GM18951 (cell line): ENCODE results near the gene OSCAR.

Experiments used
- POLR2A ChIP-seq: IDR thresholded peaks from 4 replicates; pipeline ENCODE4 v1.6.1; 2011; ENCODE audit warnings: mild to moderate bottlenecking; ENCODE audit not compliant: insufficient read length, insufficient read depth; ENCODE audit errors: extremely low read depth
- in situ Hi-C: fragments of 300-500 bp; cut with MboI; formaldehyde crosslinking; loops from one replicate; pipeline ENCODE4 v1.12.0; 2022; ENCODE audit warnings: low sequenced_read_pairs, mixed read lengths, inconsistent platforms; ENCODE audit not compliant: unreplicated experiment

OSCAR gene

DNA sequence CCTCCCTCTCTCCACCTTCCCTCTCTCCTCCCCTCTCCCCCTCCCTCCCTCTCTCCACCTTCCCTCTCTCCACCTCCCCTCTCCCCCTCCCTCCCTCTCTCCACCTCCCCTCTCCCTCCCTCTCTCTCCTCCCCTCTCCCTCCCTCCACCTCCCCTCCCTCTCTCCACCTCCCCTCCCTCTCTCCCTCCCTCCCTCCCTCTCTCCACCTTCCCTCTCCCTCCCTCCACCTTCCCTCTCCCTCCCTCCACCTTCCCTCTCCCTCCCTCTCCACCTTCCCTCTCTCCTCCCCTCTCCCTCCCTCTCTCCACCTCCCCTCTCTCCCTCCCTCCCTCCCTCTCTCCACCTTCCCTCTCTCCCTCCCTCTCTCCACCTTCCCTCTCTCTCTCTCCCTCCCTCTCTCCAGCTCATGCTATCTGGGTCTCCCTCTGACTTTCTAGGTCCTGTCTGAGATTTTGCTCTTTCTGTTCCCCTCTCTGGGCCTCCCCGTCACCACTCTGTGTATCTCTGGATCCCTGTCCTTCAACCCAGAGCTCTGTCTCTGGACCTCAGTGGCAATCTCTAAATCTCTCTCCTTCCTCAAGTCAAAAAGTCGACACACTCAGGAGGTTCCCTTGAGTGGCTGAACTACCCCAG lies 33.5 kb upstream of the OSCAR start:
- no peak for TF ChIP-seq POLR2A
- in situ Hi-C loops, result no loop called here

- in situ Hi-C loops, result no loop called here
- TF ChIP-seq POLR2A, result no peak
These were observed 32.8 kb upstream of the OSCAR start for GRCh38 chr19:54133312-54133956.

GRCh38 chr19:54129617-54129996 lies 29.0 kb upstream of the OSCAR start:
- no peak for TF ChIP-seq POLR2A
- in situ Hi-C loops, result no loop called here

DNA sequence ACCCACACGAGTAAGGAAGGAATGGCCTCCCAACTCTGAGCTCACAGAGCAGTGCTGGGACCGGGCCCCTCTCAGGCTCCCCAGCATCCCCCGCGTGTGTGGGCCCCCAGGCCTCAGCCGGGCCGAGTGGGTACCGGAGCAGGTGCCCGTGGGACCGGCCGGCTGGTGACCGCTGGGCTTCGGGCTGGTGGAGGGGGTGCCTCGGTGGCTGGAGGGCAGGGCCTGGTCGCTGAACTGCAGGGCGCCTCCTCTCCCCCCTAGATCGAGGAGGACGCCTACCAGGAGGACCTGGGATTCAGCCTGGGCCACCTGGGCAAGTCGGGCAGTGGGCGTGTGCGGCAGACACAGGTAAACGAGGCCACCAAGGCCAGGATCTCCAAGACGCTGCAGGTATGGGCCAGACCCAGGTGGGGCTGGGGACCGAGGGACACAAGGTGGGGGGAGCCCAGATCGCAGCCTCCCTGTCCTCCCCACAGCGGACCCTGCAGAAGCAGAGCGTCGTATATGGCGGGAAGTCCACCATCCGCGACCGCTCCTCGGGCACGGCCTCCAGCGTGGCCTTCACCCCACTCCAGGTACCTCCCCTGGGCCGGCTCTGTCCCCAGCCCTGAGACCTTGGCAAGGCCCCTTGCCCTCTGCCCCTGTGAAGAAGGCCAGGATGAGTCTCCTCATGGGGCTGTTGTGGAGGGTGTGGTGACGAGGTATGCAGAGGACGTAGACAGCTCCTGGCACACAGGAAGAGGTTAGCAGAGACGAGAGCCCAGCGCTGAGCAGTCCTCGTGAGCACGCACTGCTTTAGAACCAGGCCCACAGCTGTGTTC lies 28.4 kb upstream of the OSCAR start:
- in situ Hi-C loops, result no loop called here
- no peak for TF ChIP-seq POLR2A

- TF ChIP-seq POLR2A, result no peak
- in situ Hi-C loops, result no loop called here
These were observed 27.8 kb upstream of the OSCAR start for GRCh38 chr19:54128441-54128725.

GRCh38 chr19:54127688-54128440 lies 27.3 kb upstream of the OSCAR start:
- TF ChIP-seq POLR2A, result no peak
- in situ Hi-C loops, result no loop called here

DNA sequence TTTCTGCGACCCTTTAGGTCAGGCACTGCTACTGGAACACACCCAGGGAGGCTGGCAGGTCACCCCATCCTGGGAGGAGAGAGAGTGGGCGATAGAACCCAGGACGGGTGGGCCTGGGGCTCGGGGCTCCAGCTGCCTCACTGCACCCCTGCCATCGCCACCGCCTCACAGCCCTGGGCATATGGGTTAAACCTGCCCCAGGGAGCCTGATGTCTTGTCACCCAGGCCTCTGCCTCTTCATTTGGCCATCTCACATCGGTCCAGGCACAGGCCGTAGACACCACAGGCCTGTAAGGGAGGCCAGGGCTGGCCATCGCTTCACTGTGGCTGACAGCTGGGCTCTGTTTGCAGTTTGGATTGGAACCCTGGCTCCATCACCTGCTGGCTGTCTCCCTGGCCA lies 25.1 kb upstream of the OSCAR start:
- TF ChIP-seq POLR2A, result no peak
- in situ Hi-C loops, result no loop called here

DNA sequence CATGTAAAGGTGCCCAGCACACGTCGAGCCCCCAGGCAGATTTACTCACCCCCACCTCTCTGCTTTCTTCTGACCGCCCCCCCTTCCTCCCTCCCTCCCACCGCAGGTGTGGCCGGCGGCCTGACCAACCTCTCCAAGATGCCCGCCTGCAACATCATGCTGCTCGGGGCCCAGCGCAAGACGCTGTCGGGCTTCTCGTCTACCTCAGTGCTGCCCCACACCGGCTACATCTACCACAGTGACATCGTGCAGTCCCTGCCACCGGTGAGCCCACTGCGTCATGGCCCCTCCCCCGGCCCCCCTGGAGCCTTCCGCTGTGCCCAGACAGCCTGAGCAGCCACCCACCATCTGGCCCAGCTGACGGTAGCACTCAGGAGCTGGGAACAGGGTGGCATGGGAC lies 23.8 kb upstream of the OSCAR start:
- in situ Hi-C loops, result no loop called here
- no peak for TF ChIP-seq POLR2A

GRCh38 chr19:54123682-54124081 lies 23.1 kb upstream of the OSCAR start:
- in situ Hi-C loops, result no loop called here
- no peak for TF ChIP-seq POLR2A

GRCh38 chr19:54121259-54121658 lies 20.7 kb upstream of the OSCAR start:
- in situ Hi-C loops, result no loop called here

DNA sequence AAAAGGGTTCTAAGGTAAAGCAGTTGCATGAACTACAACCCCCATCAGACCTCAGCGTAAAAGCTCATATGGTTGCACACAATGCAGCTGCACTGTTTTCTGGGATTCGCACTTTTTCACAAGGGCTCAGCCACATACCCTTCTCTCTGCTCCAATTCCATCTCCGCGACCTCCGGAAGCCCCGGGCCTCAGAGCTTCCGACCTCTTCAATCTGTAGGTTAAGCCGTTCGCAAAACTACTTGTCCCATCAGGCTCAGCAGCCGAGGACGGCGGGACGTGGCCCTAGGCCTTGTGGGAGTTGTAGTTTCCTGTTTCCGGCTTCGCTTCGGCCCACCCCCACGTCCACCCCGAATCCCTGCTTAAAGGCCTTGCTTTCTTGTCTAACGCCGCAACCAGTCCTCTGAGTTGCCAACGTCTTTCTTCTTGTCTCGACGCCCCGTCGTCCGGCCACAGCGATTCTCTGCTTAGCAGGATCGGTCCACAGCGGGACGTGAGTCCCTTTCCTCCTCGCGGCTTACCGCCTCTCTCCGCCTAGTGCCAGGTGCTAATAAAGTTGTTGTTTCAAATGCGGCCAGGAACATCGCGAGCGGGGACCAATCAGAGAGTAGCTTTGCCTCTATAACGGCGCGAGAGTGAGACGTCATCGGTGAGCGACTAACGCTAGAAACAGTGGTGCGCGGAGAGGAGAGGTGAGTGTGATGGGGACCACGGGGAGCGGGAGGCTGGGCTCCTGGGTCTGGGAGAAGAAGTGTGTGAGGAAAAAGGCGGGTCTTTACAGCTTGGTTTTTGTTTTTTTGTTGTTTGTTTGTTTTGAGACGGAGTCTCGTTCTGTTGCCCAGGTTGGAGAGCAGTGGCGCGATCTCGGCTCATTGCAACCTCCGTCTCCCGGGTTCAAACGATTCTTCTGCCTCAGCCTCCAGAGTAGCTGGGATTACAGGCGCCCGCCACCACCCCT lies 14.8 kb upstream of the OSCAR start, which contains the start of the genes PRPF31 and TFPT:
Gene PRPF31 (plus strand): TSS at position 646 of the 955 bp plus-strand sequence. CDS start 2,525 bp downstream, outside the sequence.
Gene TFPT (minus strand): TSS at position 549 of the 955 bp plus-strand sequence. CDS start 388 bp downstream, at position 161.
- in situ Hi-C loops, result no loop called here
- peak; percentile 64 for TF ChIP-seq POLR2A

More at GRCh38 chr19:54121259-54121658, 20.7 kb upstream of the OSCAR start:
- TF ChIP-seq POLR2A, result no peak

- peak; percentile 51 for TF ChIP-seq POLR2A
- in situ Hi-C loops, result no loop called here
These were observed 13.9 kb upstream of the OSCAR start for GRCh38 chr19:54114340-54115108.

- peak; percentile 30 for TF ChIP-seq POLR2A
These were observed 9.0 kb upstream of the OSCAR start for GRCh38 chr19:54109651-54110050.

More at GRCh38 chr19:54109651-54110050, 9.0 kb upstream of the OSCAR start:
- in situ Hi-C loops, result no loop called here
